ENCODE data around the gene PRKCA. TPM values are rescaled to one million over a fixed set of nuclear protein-coding genes. Genes with fewer than 3 reads are reported as not detected.

PRKCA gene
- polyA plus RNA-seq, 2 of the 4 experiments (the other 2 are of a cell fraction) = 28.8 to 65.0 TPM

DNA sequence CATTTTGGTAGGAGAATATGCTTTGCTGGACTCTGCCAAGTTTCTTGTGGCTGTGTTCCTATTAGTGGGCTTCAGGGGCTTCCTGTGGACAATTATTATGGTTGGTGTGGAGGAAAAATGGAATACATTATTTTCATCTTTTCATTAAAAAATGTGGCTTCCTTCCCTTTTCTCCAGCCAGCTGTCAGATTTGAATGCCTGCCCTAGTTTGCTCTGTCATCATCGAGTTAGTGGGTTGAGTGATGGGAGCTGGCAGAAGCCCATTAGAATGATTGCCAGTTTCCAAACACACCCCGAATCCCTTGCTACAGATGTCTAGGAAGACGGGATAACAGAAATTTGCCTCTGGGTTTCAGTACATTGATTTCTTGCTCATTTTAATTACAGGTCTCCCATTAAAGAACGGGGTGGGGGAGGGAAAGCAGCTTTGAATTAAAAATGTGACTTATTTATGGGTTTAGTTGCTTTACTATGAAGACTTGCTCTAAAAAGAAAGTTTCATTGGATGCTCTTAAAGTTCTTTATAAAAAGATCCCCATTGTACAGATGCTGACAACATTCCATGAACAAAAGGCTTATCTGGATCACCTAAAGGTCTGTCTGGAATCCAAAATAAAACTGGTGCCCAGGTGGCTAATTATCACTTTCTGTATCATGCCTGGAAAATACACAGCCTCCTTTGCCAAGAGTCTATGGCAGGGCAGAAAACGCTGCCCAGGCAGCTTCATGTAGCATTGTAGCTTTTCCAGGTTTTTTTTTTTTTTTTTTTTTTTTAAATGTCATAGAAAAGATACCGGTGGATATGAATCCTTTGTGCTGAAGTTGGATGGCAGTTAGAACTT, 103.6 kb downstream of the PRKCA start:
- Histone ChIP-seq H3K27ac (no peak overlapping the region), H3K4me1 (peaks cover 7% of the 10 kb centered on the region; the same call in 1 of the 3 replicates), H3K4me2 (no peak overlapping the region), H3K4me3 (no peak overlapping the region), H3K9me3 (no peaks in the 10 kb centered on the region)
- WGBS (ENCODE audit: missing lambda C conversion rate) = 76% methylated on average over 6 of the region's 6 CpGs
- TF ChIP-seq POLR2AphosphoS2 (conservative IDR thresholded peaks at IDR 0.05; ENCODE audit: low read length) (no peak), TP53 (CRISPR knock-in tag; IDR thresholded peaks at IDR 0.05) (no peak), NR3C1 (IDR thresholded peaks at IDR 0.05) (no peak), HEYL (CRISPR knock-in tag; IDR thresholded peaks at IDR 0.05) (no peak), MAFK (IDR thresholded peaks at IDR 0.05; ENCODE audit: partially characterized antibody) (no peak), RAD21 (conservative IDR thresholded peaks at IDR 0.05 in 1 of 2, IDR thresholded peaks at IDR 0.05 in 1 of 2) (no peak), GATA3 (IDR thresholded peaks at IDR 0.05; ENCODE audit: borderline replicate concordance) (no peak), ZFP36 (IDR thresholded peaks at IDR 0.05; ENCODE audit: borderline replicate concordance, partially characterized antibody) (no peak), CHD2 (IDR thresholded peaks at IDR 0.05; ENCODE audit: low read length, partially characterized antibody) (no peak)
- ChIA-PET CTCF (interaction anchor here (0.6 to 0.8 kb wide), 2 partner anchors 111 to 206 kb away, joined by 3 read pairs; no protein-coding TSS in a partner anchor), POLR2A (interaction anchor here (0.6 to 1.6 kb wide), 2 partner anchors 9 to 271 kb away, joined by 3 read pairs; no protein-coding TSS in a partner anchor)
- ATAC-seq = no peak
- DNase-seq (ENCODE audit: low read depth in 1 of 2, low spot score in 1 of 2) = no peak
- no peak for FAIRE-seq

DNA sequence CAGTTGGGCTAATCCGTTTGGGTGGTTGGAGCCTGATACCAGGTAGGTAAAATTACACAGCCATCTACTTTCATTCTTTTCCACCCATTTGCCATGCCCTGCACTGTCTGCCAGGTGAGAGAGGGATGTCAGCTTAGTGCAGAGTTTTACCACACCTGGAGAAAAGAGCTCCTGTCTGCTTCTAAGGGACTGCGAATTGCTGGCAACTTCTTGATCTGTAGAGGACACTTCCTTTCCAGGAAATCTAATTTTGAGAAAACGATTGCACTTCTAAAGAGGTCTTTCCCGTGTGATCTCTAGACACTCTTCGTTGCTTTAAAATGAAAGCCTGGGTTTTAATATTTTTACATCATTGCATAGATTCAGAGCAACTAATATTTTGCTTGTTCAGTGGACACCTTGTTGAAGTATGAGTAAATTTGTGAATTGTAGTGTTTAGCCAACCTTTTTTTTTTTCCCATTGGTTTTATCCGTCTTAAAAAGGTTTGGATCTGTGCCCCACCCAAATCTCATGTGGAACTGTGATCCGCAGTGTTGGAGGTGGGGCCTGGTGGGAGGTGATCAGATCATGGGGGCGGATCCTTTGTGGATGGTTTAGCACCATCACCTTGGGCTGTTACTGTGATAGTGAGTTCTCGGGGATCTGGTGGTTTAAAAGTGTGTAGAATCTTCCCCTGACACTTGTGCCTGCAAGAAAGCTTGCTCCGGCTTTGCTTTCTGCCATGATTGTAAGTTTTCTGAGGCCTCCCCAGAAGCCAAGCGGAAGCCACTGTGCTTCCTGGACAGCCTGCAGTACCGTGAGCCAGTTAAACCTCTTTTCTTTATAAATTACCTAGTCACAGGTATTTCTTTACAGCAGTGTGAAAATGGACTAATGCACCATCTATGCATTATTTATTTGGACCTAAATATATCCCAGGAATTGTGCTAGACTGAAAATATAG, 104.6 kb downstream of the PRKCA start:
- ChIA-PET POLR2A (interaction anchor here (1.6 kb wide), 1 partner anchor 8 kb away, joined by 3 read pairs; no protein-coding TSS in a partner anchor), CTCF (interaction anchor here (0.6 to 1.0 kb wide), 3 partner anchors 110 to 207 kb away, joined by 3 read pairs; no protein-coding TSS in a partner anchor)
- WGBS (ENCODE audit: missing lambda C conversion rate) = 88% methylated on average over 12 of the region's 12 CpGs

More for the DNA sequence above, 104.6 kb downstream of the PRKCA start:
- TF ChIP-seq PHF8 (IDR thresholded peaks at IDR 0.05; ENCODE audit: borderline replicate concordance, low read depth) (no peak), TFCP2L1 (CRISPR knock-in tag; IDR thresholded peaks at IDR 0.05) (no peak), EHF (CRISPR knock-in tag; IDR thresholded peaks at IDR 0.05) (no peak), CHD2 (IDR thresholded peaks at IDR 0.05; ENCODE audit: low read length, partially characterized antibody) (no peak), CHD4 (IDR thresholded peaks at IDR 0.05; ENCODE audit: borderline replicate concordance) (no peak), RAD21 (conservative IDR thresholded peaks at IDR 0.05 in 1 of 2, IDR thresholded peaks at IDR 0.05 in 1 of 2) (no peak), ESRRA (IDR thresholded peaks at IDR 0.05; ENCODE audit: borderline replicate concordance, low read length) (no peak), FOSL2 (IDR thresholded peaks at IDR 0.05) (no peak), FOSL2 (CRISPR knock-in tag; IDR thresholded peaks at IDR 0.05) (no peak), POLR2A (IDR thresholded peaks at IDR 0.05; ENCODE audit: low read length) (no peak), CEBPB (IDR thresholded peaks at IDR 0.05) (no peak), FOSB (CRISPR knock-in tag; IDR thresholded peaks at IDR 0.05) (no peak), HEYL (CRISPR knock-in tag; IDR thresholded peaks at IDR 0.05) (no peak), TP53 (CRISPR knock-in tag; IDR thresholded peaks at IDR 0.05) (no peak), NR3C1 (IDR thresholded peaks at IDR 0.05) (no peak), FOXS1 (CRISPR knock-in tag; IDR thresholded peaks at IDR 0.05) (no peak)
- TF ChIP-seq, protein P1, sequence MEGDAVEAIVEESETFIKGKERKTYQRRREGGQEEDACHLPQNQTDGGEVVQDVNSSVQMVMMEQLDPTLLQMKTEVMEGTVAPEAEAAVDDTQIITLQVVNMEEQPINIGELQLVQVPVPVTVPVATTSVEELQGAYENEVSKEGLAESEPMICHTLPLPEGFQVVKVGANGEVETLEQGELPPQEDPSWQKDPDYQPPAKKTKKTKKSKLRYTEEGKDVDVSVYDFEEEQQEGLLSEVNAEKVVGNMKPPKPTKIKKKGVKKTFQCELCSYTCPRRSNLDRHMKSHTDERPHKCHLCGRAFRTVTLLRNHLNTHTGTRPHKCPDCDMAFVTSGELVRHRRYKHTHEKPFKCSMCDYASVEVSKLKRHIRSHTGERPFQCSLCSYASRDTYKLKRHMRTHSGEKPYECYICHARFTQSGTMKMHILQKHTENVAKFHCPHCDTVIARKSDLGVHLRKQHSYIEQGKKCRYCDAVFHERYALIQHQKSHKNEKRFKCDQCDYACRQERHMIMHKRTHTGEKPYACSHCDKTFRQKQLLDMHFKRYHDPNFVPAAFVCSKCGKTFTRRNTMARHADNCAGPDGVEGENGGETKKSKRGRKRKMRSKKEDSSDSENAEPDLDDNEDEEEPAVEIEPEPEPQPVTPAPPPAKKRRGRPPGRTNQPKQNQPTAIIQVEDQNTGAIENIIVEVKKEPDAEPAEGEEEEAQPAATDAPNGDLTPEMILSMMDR (IDR thresholded peaks at IDR 0.05) = no peak
- TF ChIP-seq, protein P2, sequence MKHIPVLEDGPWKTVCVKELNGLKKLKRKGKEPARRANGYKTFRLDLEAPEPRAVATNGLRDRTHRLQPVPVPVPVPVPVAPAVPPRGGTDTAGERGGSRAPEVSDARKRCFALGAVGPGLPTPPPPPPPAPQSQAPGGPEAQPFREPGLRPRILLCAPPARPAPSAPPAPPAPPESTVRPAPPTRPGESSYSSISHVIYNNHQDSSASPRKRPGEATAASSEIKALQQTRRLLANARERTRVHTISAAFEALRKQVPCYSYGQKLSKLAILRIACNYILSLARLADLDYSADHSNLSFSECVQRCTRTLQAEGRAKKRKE (CRISPR knock-in tag; IDR thresholded peaks at IDR 0.05; ENCODE audit: low read depth) = no peak
- TF ChIP-seq, protein P3, sequence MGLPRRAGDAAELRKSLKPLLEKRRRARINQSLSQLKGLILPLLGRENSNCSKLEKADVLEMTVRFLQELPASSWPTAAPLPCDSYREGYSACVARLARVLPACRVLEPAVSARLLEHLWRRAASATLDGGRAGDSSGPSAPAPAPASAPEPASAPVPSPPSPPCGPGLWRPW (IDR thresholded peaks at IDR 0.05) = no peak
- ATAC-seq = no peak
- no peak for FAIRE-seq
- H3K4me3 ChIP-seq = no peak overlapping the region
- peaks cover 7% of the 10 kb centered on the region; the same call in 1 of the 3 replicates for H3K4me1 ChIP-seq
- DNase-seq (ENCODE audit: low read depth in 1 of 2, low spot score in 1 of 2) = no peak
- no peak overlapping the region for H3K27ac ChIP-seq
- H3K4me2 ChIP-seq = no peak overlapping the region
- H3K9me3 ChIP-seq = no peaks in the 10 kb centered on the region
